Hepatic stellate cell (primary cell): ENCODE measurements around the gene CLTA.
A peak's percentile ranks its signal among the peaks of the same experiment; 100 is the strongest.
"Not testable (repeated sequence)": the region's sequence is repeated elsewhere in the genome, so short reads cannot be mapped to it uniquely, and the experiment has no call there.

ENCODE experiments used
- DNase-seq: peaks from one replicate; pipeline ENCODE4 v3.0.0; 2011; ENCODE audit warnings: low spot score

CLTA gene

DNA sequence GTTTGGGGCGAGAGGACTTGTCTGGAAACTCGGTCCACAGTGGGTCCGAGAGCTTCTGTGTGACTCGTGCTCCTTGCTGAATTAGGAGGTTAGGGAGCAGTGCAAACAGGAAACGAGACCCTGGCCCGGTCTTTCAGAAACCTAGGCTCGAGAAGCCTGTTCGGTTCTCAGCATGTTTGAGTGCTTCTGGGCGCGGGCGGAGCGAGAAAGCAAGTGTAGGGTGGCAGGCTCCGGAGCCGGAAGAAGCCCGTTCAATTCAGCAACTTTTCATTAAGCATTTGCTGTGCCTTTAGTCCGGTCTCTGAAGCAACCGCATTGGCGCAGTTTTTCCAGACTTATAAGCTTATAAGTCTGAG is 547 bp downstream of the CLTA start:
- no peak for DNase-seq

DNA sequence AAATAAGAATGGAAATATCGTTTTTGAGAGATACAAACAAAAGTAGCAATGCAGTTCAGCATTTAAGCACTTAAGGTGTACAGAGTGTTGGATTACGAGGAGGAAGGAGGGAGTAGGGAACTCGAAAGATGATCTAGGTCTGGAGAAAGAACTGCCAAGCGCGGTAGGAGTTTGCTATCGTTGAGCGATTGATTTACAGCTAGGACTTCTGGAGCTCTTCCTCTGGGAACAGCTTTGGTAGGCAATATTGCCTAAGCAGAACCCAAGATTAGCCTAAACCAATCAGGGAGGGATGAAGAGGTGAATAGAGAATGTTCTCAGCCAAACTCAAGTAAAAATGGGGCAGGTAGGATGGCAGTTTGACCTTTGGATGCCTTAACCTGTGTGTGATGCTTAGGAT is 965 bp downstream of the CLTA start:
- DNase-seq: no peak

GRCh38 chr9:36192196-36192595 is 1.5 kb downstream of the CLTA start:
- DNase-seq: no peak

GRCh38 chr9:36193023-36193422 is 2.3 kb downstream of the CLTA start:
- no peak for DNase-seq

DNA sequence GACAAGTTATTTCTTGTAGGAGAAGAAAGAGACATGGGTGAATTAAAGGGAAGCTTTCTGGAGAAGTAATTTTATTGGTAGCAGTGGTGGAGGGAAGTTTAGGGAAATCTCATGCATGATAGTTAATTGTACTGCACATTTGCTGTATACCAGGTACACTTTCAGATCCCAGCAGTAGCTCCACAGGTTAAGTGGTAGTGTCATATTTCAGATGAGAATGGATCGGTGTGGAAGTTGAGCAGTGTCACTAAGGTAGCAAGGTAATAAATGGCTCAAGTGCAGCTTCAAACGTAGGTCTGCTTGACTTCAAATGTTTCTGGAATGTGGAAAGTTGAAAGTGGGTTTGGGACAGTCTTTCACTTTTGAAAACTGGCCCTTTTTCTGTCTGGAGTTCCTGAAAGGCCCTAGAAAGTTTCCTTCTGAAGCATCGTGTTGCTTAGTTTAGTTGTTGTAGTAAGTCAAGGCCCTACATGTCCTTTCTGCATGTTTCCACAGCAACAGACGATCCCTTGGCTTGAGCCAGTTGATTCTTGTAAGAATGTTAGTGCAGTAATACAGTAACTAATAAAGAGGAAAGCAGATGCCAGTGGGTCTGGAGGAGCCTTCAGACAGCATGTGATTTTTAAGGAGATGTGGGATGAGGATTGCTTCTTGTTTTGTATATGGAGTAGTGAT is 3.7 kb downstream of the CLTA start:
- no peak for DNase-seq

- no peak for DNase-seq
Observed at GRCh38 chr9:36204906-36205547, 14.3 kb downstream of the CLTA start.

DNA sequence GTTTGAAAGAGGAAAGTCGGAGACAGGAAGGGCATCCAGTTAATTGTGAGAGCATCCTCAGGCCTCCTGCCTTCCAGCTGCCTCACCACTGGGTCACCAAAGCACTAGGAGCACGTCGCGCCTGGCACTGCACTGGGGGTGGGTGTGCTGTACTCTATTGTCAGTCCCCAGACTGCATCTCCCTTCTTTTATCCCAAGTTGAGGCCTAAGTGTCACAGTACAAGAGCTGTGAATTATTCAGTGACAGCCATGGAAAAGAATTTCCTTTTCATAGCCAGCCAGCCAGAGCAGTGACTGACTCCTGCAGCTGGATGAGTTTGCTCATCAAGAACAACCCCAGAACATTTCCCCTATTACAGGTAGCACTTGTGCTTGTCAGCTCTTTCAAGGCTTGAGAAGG is 16.3 kb downstream of the CLTA start:
- peak; percentile 47 for DNase-seq

GRCh38 chr9:36207546-36208012 is 16.9 kb downstream of the CLTA start:
- no peak for DNase-seq

GRCh38 chr9:36208521-36209253 is 18.0 kb downstream of the CLTA start:
- no peak for DNase-seq

GRCh38 chr9:36210722-36211121 is 20.0 kb downstream of the CLTA start:
- DNase-seq: no peak

DNA sequence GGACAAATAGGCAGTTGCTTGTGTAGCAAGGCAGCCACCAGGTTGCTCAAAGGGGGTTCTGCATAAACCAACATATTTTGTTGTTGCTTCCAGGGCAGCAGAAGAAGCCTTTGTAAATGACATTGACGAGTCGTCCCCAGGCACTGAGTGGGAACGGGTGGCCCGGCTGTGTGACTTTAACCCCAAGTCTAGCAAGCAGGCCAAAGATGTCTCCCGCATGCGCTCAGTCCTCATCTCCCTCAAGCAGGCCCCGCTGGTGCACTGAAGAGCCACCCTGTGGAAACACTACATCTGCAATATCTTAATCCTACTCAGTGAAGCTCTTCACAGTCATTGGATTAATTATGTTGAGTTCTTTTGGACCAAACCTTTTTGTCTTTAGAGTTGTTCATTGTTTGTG is 20.8 kb downstream of the CLTA start:
- DNase-seq: no peak

DNA sequence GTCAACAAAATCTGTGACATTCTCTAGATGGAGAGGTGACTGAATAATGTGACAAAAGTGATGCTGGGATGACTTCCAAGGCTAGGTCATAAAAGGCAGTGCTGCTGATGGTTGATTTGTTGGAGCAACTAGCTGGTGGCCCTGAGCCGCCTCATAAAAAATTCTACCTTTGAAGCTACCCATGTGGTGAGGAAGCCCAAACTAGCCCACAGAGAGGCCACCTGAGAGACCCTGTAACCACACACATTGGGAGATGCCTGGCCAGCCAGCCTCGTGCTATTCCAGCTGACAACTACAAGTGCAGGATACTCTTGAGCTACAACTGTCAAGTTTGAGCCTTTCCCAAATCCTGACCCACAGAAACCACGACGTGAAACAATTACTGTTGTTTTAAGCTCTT is 22.7 kb downstream of the CLTA start:
- DNase-seq: no peak

GRCh38 chr9:36213989-36214388 is 23.3 kb downstream of the CLTA start:
- DNase-seq: no peak

DNA sequence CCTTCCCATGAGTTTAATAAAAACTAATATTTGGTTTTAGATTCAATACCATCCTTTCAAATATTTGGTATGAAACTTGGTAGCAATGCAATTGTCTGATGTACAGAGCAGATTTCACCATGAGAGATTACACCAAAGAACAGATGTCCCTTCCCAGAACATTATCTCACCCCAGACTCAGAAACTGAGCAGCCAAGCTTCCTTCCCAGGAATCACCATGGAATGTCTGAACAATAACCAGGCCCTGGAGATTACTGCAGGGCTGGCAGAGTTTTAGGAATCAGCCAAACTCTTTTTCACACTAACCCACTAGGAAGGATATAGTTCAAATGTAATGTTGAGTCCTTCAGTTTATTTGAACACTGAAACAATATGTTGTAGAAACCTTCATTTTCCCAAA is 23.9 kb downstream of the CLTA start:
- peak; percentile 37 for DNase-seq

DNA sequence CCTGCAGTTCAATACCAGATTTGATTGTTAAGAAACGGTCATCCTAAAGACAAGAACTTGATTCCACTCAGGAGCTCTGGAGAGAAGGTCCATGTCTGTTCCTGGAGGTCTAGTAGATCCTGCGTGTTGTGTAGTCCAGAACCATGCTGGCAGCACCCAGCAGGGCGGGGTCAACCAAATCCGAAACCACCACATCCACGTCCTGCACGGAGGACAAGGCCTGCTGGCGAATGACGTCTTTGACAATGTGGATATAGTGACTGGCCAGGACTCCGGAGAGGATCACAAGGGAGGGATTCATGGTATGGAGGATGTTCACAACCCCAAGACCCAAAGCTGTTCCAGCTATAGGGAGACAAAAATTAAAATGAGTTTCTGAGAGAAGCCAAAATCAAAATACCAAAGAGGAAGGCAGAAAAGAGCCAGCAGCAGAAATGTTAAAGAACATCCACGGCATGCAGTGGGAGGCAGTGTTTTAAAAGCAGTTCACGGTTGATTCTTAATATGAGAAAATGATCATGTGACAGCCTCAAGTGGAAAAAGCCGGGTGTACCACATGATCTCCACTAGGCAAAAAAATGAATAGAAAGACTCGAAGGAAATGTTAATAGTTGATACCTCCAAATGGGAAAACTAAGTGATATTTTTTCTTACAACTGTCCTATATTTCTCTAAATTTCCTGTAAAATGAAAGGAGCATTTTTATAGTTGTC is 26.7 kb downstream of the CLTA start:
- no peak for DNase-seq

DNA sequence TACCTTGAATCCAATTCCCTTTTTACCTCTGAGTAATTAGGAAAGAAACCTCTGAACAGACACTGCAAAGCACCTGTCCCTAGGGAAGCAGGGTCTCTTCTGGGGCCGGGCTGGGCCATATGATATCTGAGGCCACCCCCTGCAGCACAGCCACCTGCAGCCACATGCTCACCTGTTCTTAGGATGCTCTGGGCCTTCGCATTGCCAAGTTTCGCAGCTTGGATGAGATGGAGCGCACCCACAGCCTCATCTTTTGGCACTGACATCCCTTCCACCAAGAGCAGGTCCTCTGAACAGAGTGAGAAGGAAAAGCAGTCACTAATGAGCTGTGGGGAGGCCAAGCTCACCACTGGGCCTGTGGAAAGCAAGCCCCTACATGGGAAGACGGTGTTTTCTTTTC is 27.3 kb downstream of the CLTA start:
- no peak for DNase-seq

DNA sequence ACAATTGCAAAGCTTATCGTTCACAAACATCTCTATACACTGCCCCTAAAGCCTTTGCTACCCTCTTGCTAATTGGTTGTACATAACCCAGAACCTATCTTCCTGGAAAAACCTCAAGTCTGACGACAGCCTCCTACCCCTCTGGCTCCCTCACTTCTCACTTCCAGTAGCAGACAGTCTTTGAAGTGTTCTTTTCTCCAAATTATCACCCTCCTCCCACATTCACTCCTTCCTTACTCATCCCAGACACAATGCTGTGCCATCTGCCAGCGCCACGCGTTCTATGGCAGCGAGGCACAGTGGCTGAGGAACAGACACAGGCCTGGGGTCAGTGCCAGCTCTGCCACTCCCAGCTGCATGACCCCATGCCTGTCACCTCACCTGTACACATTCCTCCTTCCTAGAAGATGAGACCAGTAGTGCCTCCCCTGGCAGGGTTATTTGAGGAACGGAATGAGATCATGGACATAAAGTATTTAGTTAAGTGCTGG is 27.7 kb downstream of the CLTA start:
- DNase-seq: no peak

- no peak for DNase-seq
Observed at GRCh38 chr9:36221667-36222066, 30.9 kb downstream of the CLTA start.

DNA sequence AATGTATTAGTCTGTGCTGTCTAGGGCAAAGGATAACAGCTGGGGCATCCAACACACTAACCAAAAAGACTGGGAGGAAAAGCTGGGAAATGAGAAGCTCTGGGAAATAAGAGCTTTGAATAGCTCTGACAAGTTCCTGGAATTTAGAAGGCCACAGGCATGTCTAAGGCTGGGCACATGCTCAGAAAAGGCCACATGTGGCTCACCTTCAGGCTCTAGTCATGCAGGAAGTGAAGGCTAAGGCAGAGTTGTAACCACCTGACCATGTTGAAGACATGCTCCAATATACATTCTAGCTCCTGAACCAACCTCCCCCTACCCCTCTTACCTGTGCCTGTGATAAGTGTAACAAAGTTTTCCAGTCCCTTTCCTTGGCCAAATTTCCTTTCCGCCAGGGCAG is 31.7 kb downstream of the CLTA start:
- DNase-seq: no peak

DNA sequence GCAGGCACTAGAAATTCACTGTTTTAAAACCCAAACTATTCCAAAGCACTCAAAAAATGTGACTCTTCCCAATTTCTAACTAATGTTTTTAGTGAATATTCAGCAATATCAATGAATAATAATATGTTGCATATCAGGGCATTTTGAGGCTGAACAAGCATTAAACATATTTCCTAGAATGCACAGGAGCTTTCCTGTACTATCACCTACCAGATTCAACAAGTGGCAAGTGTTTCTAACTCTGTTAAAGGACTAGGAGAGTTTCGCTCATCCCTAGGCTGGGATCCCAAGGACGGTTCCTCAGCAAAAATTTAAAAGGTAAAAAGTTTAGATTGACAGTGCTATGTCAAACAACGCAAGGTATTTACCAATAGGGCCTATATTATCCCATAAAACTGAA is 46.5 kb downstream of the CLTA start:
- DNase-seq: no peak

- not testable (repeated sequence) for DNase-seq
Observed at GRCh38 chr9:36239205-36239604, 48.5 kb downstream of the CLTA start.

GRCh38 chr9:36239675-36240074 is 49.0 kb downstream of the CLTA start:
- DNase-seq: not testable (repeated sequence)

DNA sequence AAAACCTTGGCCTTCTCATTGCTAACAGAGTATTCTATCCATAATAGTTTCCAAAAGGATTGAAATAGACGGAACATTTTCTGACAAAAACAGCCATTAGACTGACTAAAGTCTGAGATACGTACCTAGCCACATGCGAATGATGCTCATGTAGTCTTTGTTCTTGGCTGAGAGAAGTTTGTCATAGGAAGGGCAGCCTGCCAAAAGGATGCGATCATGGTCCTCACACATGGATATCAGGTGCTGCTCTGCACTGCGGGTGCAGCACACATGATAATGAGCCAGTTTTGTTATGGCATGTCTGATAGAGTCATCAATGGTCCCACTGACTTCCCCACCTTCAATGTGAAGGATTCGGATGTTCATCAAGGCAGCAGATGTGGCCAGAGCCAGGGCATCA is 55.2 kb downstream of the CLTA start:
- DNase-seq: no peak
